OCI-LY1 (cell line): ENCODE data around the gene CCDC88B.
"Not testable (repeated sequence)": the region's sequence is repeated elsewhere in the genome, so short reads cannot be mapped to it uniquely, and the experiment has no call there.

ENCODE experiments used
- EZH2 ChIP-seq: fragments of 200-600 bp; sonication (generic), shearing (Covaris generic); IDR thresholded peaks from 2 replicates; pipeline ENCODE4 v1.8.0; 2017; ENCODE audit warnings: borderline replicate concordance, mixed run types, mild to moderate bottlenecking, antibody characterized with exemption, low read length, moderate library complexity, mixed read lengths
- TF ChIP-seq, protein P1 (sequence below): fragments of 200-600 bp; sonication (generic), shearing (Covaris generic); IDR thresholded peaks from 2 replicates; pipeline ENCODE4 v1.5.1; 2017; ENCODE audit warnings: mild to moderate bottlenecking, antibody characterized with exemption, low read length, moderate library complexity, mixed read lengths

DNA sequence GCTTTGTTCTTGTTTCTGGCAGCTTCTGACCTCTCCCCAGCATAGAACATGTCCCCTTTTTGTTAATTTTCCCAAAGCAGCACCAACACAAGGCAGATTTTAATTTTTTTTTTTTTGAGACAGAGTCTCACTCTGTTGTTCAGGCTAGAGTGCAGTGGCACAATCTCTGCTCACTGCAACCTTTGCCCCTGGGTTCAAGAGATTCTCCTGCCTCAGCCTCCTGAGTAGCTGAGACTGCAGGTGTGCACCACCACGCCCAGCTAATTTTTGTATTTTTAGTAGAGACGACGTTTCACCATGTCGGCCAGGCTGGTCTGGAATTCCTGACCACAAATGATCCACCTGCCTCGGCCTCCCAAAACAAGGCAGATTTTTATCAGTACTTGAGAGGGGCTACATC is 32.2 kb upstream of the CCDC88B start:
- TF ChIP-seq, protein P1, sequence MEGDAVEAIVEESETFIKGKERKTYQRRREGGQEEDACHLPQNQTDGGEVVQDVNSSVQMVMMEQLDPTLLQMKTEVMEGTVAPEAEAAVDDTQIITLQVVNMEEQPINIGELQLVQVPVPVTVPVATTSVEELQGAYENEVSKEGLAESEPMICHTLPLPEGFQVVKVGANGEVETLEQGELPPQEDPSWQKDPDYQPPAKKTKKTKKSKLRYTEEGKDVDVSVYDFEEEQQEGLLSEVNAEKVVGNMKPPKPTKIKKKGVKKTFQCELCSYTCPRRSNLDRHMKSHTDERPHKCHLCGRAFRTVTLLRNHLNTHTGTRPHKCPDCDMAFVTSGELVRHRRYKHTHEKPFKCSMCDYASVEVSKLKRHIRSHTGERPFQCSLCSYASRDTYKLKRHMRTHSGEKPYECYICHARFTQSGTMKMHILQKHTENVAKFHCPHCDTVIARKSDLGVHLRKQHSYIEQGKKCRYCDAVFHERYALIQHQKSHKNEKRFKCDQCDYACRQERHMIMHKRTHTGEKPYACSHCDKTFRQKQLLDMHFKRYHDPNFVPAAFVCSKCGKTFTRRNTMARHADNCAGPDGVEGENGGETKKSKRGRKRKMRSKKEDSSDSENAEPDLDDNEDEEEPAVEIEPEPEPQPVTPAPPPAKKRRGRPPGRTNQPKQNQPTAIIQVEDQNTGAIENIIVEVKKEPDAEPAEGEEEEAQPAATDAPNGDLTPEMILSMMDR, result not testable (repeated sequence)
- not testable (repeated sequence) for TF ChIP-seq EZH2
